GM12872 (cell line): ENCODE measurements around the gene POLR2M.
A peak's percentile ranks its signal among the peaks of the same experiment; 100 is the strongest.

Source experiments
- CTCF ChIP-seq: IDR thresholded peaks from 3 replicates; pipeline ENCODE4 v1.5.1; 2011; ENCODE audit warnings: low read depth, mild to moderate bottlenecking, low read length, moderate library complexity; ENCODE audit not compliant: insufficient read depth

POLR2M gene

GRCh38 chr15:57752436-57752835 is 45.9 kb downstream of the POLR2M start:
- 0 out of 3 replicates have a peak, but pooled peaks have one; percentile 20 for TF ChIP-seq CTCF

GRCh38 chr15:57752840-57753239 is 46.3 kb downstream of the POLR2M start:
- TF ChIP-seq CTCF: no peak

GRCh38 chr15:57756466-57756865 is 50.0 kb downstream of the POLR2M start:
- no peak for TF ChIP-seq CTCF

GRCh38 chr15:57758560-57758959 is 52.0 kb downstream of the POLR2M start:
- TF ChIP-seq CTCF: no peak

GRCh38 chr15:57761562-57761961 is 55.0 kb downstream of the POLR2M start:
- TF ChIP-seq CTCF: no peak

GRCh38 chr15:57762302-57762701 is 55.8 kb downstream of the POLR2M start:
- TF ChIP-seq CTCF: peak; percentile 42

- TF ChIP-seq CTCF: no peak
Observed at GRCh38 chr15:57763176-57763964, 56.9 kb downstream of the POLR2M start.
